Activated CD8-positive, alpha-beta memory T cell treated with anti-CD3 and anti-CD28 coated beads for 24 hours (primary cell): ENCODE results near the gene FAM149B1.
"Not testable (repeated sequence)": the region's sequence is repeated elsewhere in the genome, so short reads cannot be mapped to it uniquely, and the experiment has no call there.

Experiments used
- DNase-seq: peaks from one replicate; pipeline ENCODE4 v3.0.0-alpha.2; 2020

The FAM149B1 gene

DNA sequence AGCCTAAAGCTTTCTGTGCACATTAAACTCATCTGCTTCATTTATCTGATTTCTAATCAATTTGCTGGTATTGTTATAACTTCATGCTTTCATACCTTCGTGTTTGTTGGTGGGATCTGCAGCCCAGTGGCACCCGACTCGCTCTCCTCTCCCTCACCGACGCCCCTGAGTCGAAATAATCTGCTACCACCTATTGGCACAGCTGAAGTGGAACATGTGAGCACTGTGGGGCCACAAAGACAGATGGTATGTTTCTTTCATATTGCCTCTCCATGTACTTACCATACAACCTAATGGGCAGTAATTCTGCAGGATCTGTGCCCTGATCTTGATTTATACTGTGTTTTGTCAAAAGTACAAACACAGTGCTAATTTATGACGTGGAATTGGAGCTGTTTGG, 66.8 kb downstream of the FAM149B1 start:
- no peak for DNase-seq

DNA sequence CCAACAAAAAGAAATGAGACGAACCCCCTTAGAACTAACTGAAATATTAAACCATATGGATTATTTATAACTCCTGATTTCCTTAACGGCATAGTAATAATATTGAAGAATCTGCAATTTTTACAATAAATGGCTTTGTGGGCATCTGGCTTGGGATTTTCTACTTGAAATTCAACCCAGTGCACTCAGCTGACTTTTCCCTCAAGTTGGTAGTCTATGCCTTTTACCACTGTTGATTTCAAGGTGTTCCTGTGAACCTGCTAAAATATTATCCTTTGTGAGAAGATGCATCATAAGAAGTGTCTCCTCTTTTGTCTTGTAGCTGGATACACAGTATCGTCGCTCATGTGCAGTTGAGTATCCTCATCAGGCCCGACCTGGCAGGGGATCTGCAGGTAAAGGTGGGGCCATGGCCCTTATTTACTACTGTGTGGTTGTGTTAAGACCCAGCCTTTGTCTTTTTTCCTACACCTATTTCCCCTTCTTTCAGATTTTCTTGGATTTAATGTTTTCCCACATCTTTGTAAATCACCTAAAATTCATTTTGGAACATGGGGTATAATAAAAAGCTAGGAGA, 71.2 kb downstream of the FAM149B1 start:
- DNase-seq, result no peak

DNA sequence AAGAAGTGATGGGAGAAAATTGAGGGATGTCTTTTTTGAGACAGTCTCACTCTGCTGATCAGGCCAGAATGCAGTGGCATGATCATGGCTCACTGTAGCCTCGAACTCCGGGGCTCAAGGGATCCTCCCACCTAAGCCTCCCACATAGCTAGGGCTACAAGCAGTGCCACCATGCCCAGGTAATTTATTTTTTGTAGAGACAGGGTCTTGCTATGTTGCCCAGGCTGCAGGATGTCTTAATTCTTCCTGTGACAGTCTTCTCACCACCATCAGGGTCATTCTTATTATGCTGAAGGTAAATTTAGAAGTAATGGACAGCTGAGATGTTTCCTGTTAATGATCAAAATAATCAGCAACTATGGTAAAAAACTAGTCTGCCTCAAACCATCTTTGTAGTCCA, 72.0 kb downstream of the FAM149B1 start:
- DNase-seq, result no peak

DNA sequence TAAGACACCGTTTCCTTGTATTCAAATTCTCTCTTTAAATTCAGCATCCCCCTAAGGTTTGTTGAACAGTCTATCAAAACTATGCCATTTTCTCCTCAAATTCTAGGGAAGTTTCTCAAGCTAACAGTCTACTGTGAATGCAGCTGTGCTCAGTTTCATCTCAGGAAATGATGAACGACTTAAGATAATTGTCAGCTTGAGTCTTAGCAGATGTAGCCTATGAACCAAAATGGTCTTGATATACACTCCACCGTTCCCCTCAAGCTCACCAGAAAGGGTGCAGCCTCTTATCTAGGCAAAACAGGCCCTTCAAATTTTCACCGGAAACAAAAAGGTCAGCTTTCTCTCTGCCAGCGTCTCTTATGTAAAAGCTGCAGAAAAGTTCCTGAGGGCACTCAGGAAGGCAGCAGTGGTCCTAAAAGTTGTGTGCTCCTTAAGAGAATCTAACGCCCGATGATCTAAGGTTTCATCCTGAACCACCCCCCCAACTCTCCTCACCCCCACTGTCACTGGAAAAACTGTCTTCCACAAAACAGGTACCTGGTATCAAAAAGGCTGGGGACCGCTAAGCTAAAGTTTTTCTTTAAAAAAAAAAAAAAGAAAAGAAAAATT, 77.1 kb downstream of the FAM149B1 start:
- no peak for DNase-seq

DNA sequence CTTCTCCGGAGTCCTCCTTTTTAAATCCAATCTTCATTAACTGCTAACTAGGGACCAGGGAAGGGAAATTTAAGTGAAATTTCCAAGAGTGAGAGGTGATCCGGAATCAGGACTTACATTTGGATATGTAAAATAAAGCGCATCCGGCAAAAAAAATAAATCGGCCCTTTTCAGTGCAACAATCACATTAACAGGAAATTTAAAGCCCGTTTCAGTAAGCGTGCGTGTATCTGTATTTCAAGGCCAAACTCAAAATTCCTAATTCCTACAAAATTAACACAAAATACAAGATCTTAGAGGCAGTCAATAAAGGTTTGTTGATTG, 78.4 kb downstream of the FAM149B1 start:
- no peak for DNase-seq

DNA sequence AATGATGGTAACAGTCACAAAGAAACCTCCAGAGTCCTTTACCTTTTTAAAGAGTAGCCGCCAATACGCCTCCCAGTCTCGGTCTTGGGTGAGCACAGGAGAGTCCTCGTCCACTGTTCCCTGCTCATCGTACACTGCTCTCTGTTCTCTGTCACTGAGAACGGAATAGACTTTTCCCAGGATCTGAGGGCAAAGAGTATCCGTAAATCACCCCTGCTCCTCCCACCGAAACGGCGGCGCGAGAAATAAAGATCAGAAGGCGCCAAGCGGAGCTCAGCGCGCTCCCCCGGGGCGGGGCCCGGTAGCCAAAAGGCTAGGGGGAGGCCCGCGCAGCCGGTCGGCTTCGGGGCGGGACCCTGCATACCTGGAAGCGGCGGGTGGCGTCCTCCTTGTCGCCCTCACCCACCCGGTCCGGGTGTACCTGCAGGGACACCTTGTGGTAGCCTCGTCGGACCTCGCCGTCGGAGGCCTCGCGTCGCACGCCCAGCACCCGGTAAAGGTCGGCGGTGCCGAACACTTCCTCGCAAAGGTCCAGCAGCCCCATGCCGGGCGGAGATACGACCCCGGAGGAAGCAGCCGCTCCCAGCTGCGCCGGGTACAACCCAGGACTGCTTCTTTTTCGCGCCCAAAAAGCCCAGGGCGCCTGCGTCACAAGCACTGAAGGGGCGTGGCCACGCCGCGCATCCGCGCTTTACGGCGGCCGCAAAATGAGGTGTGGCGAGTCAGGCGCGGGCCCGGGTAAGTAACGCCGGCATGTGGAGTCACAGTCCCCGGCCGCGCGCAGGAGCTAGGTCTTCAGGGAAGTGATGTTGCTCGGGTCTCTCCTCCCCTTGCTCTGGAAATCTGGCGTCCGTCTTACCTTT, 79.0 kb downstream of the FAM149B1 start, which contains the start of gene DNAJC9:
DNAJC9 (minus strand) TSS at position 610 of the 863 bp plus-strand sequence; CDS start at position 544, 66 bp downstream.
- DNase-seq, result peak; percentile 100

DNA sequence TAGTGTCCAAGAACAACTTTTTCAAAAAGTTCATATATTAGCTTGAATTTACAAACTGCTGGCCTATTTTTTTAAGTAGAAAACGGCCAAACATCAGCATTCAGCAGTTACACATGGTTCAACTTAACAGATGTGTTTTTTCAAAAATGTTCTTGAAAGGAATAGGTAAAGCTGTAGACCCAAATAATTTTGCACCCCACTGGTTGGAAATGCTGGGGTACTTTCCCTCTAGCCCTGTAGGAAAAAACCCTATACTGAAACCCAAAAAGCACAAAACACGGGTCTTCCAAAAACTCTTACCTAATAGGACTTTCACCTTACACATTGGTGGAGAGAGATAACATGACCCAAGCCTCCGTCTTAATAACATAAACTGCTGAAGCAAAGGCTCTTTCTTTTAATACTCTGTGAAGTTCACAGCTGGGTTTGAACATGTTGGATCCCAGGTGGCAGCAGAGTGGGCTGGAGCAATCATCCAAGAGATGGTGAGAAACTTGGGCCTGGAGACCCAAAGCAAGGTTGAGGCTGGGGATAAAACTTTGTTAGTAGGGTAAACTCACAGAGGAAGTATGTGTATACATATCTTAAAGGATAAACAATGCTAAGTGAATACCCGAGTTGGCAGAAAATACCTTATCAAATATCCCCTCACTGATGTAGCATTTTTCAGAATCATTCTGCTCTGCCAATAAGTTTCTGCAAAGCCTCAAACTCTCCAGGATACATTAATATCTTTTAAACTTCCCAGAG, 79.8 kb downstream of the FAM149B1 start:
- no peak for DNase-seq

DNA sequence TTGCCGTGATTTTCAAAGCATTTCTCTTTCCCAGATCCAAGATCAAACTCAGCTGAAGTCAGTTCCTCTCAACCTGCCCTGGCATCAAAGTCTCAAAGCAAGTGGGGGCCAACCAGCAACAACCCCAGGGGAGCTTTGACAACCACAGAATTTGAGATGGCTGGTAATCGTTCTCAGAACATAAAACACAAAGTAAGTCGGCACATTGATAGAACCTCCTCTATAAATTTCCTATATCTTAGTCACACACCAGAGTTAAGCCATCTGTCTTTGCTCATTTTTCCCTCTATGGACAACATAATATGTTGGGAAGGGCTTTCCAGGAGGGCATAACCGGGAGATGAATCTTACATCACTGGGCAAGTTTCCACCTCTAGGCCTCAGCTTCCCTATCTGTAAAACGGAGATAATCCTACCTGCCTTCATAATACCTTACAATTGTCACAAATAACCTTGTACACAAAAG, 80.4 kb downstream of the FAM149B1 start:
- no peak for DNase-seq

DNA sequence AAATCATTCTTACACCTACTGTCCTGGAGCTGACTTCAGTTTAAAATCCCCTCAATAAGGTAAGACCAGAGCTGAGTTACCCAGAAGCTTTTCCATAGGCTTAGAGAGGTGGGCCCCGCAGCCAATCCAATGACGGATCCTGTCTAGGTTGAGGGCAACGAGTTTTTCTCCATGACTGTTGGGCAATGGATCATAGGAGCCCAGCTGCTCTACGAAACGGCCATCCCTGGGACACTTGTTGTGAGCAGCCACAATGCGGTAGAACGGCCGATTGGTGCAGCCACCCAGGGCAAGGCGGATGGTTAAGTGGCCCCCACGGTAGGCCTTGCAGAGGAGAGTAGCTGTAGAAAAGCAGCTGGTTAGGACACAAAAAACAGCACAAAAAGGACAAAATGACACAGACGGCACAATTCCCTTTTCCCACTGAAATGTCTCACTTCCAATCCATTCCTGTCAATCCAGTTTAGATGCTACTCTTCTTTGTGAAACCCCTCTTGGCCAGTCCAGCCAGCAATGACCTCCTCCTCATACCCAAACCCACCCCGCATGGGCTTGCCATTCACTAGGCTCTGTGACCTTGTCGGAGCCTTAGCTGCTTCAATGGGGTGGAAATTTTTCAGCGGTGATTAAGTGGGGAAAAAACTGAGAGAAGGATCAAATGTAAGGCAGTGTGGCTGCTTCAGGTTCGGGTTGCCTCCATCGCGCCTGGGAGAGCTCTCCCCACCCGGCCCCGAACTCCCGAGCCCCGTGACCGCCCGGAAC, 83.9 kb downstream of the FAM149B1 start:
- peak; percentile 66 for DNase-seq

DNA sequence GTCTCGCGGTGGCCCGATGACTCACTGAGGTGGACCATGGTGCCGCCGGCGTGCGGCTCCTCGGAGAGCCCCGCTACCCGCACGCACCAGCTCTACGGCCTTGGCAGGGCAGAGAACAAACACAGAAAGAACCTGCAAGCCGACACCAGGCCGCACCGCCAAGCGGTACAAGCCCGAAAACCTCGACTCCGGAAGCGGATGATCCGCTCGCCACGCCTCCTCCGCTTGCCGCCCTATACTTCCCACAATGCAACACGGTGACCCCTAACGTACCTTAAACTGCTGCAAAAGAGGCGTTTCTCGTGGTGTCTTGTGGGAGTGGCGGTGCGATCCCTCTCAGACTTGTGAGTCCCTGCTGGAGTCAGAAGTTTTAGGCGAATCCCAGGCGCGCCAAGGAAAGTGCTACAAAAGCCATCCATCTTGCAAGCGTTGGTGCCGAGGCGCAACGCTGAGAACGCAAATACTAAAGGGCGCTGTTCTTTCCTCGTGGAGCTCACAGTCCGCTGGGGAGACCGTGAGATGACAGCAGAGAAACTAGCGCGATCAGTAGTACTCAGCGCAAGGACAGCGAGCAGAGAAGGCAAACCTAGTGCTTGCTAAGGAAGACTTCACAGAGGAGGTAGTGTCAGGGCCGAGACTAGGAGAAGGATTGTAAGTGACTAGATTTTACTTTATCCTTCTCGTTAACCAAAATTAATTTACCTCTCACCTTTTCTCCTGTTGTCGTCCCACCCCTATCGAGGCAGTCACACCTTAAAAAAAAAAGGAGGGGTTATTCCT, 84.7 kb downstream of the FAM149B1 start, which contains the start of gene MRPS16:
MRPS16 (minus strand) TSS at position 200 of the 780 bp plus-strand sequence; CDS start at position 38, 162 bp downstream.
- DNase-seq, result peak; percentile 94

DNA sequence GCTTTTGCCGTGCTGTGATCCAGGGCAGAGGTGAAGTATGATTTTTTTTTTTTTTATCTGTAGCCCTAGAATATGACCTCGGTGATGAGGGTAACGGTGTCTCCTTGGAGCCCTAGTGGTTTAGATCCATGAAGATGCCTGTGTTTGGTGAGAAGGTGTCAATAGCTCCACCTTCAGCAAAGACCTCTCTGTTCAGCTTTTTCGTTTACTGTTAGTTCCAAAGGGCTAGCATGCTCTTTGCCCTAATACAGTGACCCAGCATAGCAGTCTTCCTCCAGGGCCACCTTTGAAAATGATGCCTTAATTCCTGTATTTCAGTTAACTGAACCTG, 85.3 kb downstream of the FAM149B1 start:
- no peak for DNase-seq

DNA sequence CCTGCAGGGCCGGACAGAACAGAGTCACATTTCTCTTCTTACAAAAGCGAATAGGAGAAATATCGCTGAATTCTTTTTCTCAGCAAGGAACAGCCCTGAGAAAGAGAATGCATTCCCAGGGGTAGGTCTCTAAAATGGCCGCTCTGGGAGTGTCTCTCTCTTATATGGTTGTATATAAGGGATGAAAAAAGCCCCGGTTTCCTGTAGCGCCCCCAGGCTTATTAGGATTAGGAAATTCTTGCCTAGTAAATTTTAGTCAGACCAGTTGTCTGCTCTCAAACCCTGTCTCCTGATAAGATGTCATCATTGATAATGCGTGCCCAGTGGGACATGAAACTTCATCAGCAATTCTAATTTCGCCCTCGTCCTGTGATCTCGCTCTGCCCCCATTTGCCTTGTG, 90.7 kb downstream of the FAM149B1 start:
- not testable (repeated sequence) for DNase-seq

DNA sequence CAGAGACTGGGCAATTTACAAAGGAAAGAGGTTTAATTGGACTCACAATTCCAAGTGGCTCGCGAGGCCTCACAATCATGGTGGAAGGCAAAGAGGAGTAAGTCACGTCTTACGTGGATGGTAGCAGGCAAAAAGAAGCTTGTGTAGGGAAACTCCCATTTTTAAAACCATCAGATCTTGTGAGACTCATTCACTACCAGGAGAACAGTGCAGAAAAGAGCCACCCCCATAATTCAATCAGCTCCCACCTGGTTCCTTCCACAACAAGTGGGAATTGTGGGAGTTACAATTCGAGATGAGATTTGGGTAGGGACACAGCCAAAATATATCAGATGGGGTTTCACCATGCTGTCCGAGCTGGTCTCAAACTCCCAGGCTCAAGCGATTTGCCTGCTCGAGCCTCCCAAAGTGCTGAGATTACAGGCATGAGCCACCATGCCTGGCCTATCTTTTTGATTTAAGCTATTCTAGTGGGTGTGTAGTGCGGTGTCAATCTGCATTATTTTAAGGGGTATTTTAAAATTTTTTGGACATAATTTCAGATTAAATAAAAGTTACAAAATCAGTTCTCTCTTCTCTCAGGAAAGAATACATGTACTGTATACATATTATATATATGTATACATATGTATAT, 93.6 kb downstream of the FAM149B1 start:
- DNase-seq, result no peak

DNA sequence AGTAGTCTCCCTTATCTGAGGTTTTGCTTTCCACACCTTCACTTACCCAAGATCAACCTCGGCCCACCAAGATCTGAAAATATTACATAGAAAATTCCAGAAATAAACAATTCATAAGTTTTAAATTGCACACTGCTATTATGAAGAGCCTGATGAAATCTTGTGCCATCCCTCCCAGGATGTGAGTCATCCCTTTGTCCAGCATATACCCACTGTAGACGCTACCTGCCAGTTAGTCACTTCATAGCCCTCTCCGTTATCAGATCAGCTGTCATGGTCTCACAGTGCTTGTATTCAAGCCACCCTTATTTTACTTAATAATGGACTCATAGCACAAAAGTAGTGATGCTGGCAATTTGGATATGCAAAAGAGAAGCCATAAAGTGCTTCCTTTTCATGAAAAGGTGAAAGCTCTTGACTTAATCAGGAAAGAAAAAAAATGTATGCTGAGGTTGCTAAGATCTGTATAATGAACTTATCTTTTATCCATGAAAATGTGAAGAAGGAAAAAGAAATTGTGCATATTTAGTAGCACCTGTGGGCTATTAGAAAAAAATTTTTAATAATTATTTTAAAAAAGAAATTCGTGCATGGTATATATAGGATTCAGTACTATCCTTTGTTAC, 94.3 kb downstream of the FAM149B1 start:
- no peak for DNase-seq

DNA sequence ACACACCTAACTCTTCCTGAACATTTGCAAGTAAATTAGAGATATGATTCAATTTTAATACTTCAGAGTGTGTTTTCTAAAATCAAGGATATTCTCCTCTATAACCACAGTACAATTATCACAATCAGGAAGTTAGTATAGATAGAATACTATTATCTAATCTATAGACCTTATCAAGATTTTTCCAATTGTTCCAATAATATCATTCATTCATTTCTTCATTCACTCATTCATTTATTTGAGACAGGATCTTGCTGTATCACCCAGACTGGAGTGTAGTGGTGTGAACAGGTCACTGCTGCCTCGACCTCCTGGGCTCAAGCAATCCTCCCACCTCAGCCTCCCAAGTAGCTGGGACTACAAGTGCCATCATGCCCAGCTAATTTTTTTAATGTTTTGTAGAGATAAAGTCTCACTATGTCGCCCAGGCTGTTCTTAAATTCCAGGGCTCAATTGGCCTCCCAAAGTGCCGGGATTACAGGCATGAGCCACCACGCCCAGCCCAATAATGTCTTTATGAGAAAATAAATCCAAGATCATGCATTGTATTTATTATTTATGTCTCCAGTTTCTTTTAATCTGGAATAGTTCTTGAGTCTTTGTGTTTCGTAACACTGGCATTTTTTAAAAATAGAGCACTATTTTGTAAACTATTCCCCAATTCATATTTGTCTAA, 95.1 kb downstream of the FAM149B1 start:
- DNase-seq, result no peak

DNA sequence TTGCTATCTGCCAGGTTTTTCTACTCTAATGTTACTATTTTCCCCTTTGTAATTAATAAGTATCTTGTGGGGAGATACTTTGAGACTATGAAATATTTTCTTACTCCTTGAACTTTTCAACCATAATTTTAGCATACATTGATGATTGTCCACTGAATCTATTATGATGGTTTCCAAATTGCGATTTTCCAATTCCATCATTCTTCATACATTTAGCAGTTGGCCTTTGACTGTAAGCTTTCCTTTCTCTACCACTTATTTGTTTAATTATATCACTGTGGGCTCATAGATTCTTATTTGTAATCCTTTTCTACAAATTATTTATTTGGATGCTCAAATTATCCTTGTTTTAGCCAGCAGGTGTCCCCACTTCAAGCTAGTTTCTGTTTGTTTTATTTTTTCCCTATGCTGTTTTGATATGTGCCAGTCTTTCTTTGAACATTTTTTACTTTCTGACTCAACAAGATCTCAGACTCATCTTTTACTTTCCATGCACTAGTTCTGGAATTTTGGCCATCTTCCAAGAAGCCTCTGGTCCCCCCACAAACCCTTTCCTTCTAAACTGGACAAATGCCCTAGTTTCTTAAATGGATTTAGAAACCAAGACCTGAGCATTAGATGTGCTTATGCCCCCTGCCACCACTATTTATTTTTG, 95.9 kb downstream of the FAM149B1 start:
- DNase-seq, result no peak

DNA sequence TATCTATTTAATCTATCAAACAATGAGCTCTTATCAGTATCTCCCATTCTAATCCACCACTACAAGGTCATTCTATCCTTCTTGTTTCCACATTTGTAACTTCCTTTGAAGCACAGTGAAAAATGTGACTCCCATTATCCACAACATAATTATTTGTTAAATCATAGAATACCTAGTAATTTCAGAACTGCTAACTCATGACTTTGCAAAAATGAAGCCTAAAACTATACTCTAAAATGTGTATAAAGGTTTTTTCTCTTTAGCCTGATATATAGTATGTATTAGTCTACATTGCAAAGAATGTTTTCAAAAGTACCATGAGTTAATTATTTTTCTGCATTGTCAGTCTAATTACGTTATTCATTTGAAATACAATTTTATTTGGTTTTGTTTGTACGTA, 96.5 kb downstream of the FAM149B1 start:
- DNase-seq, result no peak

DNA sequence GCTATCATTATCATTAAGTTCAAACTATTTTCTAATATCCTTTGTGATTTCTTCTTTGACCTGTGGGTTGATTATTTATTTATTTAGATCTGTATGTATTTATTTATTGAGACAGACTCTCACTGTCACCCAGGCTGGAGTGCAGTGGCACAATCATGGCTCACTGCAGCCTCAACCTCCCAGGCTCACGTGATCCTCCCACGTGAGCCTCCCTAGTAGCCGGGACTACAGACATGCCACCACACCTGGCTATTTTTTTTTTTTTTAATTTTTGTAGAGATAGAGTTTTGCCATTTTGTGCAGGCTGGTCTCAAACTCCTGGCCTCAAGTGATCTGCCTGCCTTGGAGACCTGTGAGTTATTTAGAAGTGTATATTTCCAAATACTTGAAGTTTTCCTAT, 113.2 kb downstream of the FAM149B1 start:
- no peak for DNase-seq

DNA sequence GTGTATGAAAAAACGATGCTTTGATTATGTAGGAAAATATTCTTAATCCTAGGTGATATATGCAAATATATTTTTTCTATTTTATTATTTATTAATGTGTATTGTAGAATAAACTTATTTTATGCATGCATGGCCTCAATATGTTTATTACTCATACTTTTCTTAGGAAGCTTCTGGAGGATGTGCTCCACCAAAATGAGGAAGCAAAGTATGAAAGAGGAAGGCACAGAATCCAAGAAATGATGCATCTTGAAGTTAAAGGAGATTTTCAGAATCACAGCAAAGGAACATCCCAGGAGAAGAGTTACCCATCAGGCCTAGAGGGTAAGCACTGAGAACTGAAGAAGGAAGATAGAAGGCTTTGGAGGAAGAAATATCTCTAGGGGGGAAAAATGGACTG, 119.5 kb downstream of the FAM149B1 start:
- no peak for DNase-seq

DNA sequence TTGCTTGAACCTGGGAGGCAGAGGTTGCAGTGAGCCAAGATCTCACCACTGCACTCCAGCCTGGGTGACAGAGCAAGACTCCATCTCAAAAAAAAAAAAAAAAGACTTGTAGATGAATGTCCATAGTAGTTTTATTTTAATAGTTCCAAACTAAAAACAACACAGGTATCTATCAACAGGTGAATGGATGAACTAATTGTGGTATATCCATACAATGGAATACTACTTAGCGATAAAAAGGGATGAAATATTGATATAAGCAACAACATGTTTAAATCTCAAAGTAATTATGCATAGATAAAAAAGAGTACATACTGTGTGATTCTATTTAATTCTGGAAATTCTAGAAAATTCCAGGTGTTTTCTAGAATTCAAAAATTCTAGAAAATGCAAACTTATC, 122.0 kb downstream of the FAM149B1 start:
- no peak for DNase-seq
